GM12878 (cell line): Measurements from ENCODE around the gene SSH3. TPM values are rescaled to one million over a fixed set of nuclear protein-coding genes. Genes with fewer than 3 reads are reported as not detected.

Experiments used
- ATAC-seq: fragments of 200-7000 bp; cut with Tn5 transposase; 3 replicates; pipeline ENCODE4 v1.9.1; 2020; ENCODE audit warnings: mild to moderate bottlenecking, moderate library complexity
- BruUV-seq: library from RNA; stranded (reverse); fragments of 400-500 nt; replicated peaks from 2 replicates; lab custom pipeline; 2021; lab: Mats Ljungman, UMichigan
- CTCF ChIA-PET: fragments of 300-600 bp; sonication (Branson Sonifier 250); formaldehyde crosslinking; extraction: SDS; loops from one replicate; lab custom pipeline; 2021; ENCODE audit warnings: inconsistent platforms; lab: Yijun Ruan, JAX
- POLR2A ChIA-PET: fragments of 350-600 bp; formaldehyde crosslinking; extraction: SDS; loops from one replicate; lab custom pipeline; 2021; ENCODE audit warnings: inconsistent platforms; lab: Charles Lee
- RAD21 ChIA-PET: fragments of 300-600 bp; sonication (Branson Sonifier 250); formaldehyde crosslinking; loops from one replicate; lab custom pipeline; 2023; ENCODE audit warnings: antibody characterized with exemption; ENCODE audit not compliant: unreplicated experiment; lab: Charles Lee
- SMC1A ChIA-PET: fragments of 300-600 bp; sonication (Branson Sonifier 250); formaldehyde crosslinking; loops from one replicate; lab custom pipeline; 2023; ENCODE audit not compliant: unreplicated experiment, uncharacterized antibody; lab: Charles Lee
- DNase-seq: peaks from one replicate; pipeline ENCODE4 v3.0.0-alpha.2; 2011; ENCODE audit warnings: low read depth, low spot score
- FAIRE-seq: peaks from 3 replicates; lab custom pipeline; 2011; peaks lifted over from hg19 to GRCh38; lab: Jason Lieb, UNC
- H2AFZ ChIP-seq: 2 replicates; pipeline ENCODE4 v1.6.0; 2011; ENCODE audit warnings: low read depth, low read length, control low read depth; ENCODE audit not compliant: control insufficient read depth
- H3K27ac ChIP-seq: 2 replicates; pipeline ENCODE4 v1.5.1; 2011; ENCODE audit warnings: control low read depth; ENCODE audit not compliant: control insufficient read depth, insufficient read depth
- H3K27me3 ChIP-seq, 2 experiments: replicated peaks in 1 of 2; 2 replicates each; pipeline versions ENCODE4 v1.6.0 to v1.6.1; 2011; ENCODE audit warnings: low read length in 1 of 2; ENCODE audit not compliant: control insufficient read depth in 2 of 2, insufficient read depth in 2 of 2
- H3K36me3 ChIP-seq, 2 experiments: 2 replicates each; pipeline ENCODE4 v1.5.1; 2011; ENCODE audit warnings: low read length in 1 of 2; ENCODE audit not compliant: control insufficient read depth in 2 of 2, insufficient read depth in 2 of 2
- H3K4me1 ChIP-seq: 2 replicates; pipeline ENCODE4 v1.6.1; 2011; ENCODE audit warnings: mild to moderate bottlenecking, low read length, moderate library complexity, mixed read lengths; ENCODE audit not compliant: control insufficient read depth, insufficient read depth
- H3K4me2 ChIP-seq: 2 replicates; pipeline ENCODE4 v1.6.0; 2011; ENCODE audit warnings: control low read depth; ENCODE audit not compliant: control insufficient read depth, insufficient read depth
- H3K4me3 ChIP-seq: fragments of 200-600 bp; sonication (generic); 2 replicates; pipeline ENCODE4 v1.5.1; 2016
- H3K79me2 ChIP-seq: 2 replicates; pipeline ENCODE4 v1.6.0; 2011; ENCODE audit warnings: low read length; ENCODE audit not compliant: control insufficient read depth, insufficient read depth
- H3K9ac ChIP-seq: 2 replicates; pipeline ENCODE4 v1.8.0; 2011; ENCODE audit warnings: low read length, control low read depth, mixed read lengths; ENCODE audit not compliant: control insufficient read depth, insufficient read depth
- H3K9me3 ChIP-seq: replicated peaks from 3 replicates; pipeline ENCODE4 v1.5.1; 2011; ENCODE audit warnings: mild to moderate bottlenecking, low read length; ENCODE audit not compliant: control insufficient read depth, insufficient read depth
- H4K20me1 ChIP-seq: 2 replicates; pipeline ENCODE4 v1.6.0; 2011; ENCODE audit not compliant: control insufficient read depth, insufficient read depth
- FOXK2 ChIP-seq: fragments of 450-650 bp; IDR thresholded peaks from 2 replicates; pipeline ENCODE4 v1.6.1; 2017; ENCODE audit warnings: mild to moderate bottlenecking, moderate library complexity
- POLR2A ChIP-seq: IDR thresholded peaks from 2 replicates; pipeline ENCODE4 v1.6.1; 2011; ENCODE audit warnings: low read depth, mild to moderate bottlenecking, low read length
- RAD21 ChIP-seq: IDR thresholded peaks from 2 replicates; pipeline ENCODE4 v1.6.1; 2011; ENCODE audit warnings: mild to moderate bottlenecking, low read depth, low read length, moderate library complexity; ENCODE audit not compliant: insufficient read depth
- WGBS: methylation state at CpG from one replicate; pipeline ENCODE4 v1.1.6; 2016; ENCODE audit warnings: low lambda C conversion rate; ENCODE audit not compliant: insufficient replicate concordance, insufficient coverage; ENCODE audit errors: missing lambda C conversion rate; 5-methylcytosine and 5-hydroxymethylcytosine counted together
- in situ Hi-C: fragments of 300-500 bp; cut with MboI; formaldehyde crosslinking; loops from 9 replicates; pipeline ENCODE4 v1.14.3; 2018; ENCODE audit warnings: mixed read lengths
- intact Hi-C: fragments of 100-400 bp; cut with micrococcal nuclease; formaldehyde crosslinking; loops from one replicate; pipeline ENCODE4 v1.14.2; 2022; ENCODE audit not compliant: unreplicated experiment
- polyA plus RNA-seq, 11 experiments: library from polyadenylated mRNA; depleted of rRNA in 4 of 11; unstranded in 6 of 11; stranded (reverse) in 5 of 11; fragments of >200 nt; fragmentation: Nextera tagmentation in 4 of 11; fragmentation: Illumina TruSeq in 1 of 11; extraction: Ambion mirVana in 4 of 11; extraction: Trizol in 1 of 11; gene quantifications; 1 replicate in 1 of 11; 2 replicates in 10 of 11; pipeline versions ENCODE4 v1.2.1 to v1.2.3, GENCODE V29; 2011 to 2016; ENCODE audit warnings: inconsistent platforms in 2 of 11, missing spikeins in 2 of 11, low read depth in 1 of 11
- total RNA-seq, 4 experiments: library from RNA; depleted of rRNA in 3 of 4; stranded (reverse); fragments of >200 nt in 3 of 4; fragmentation: Illumina TruSeq in 1 of 4; extraction: Trizol in 1 of 4; gene quantifications; 2 replicates each; pipeline versions ENCODE4 v1.2.1 to v1.2.3, GENCODE V29; 2013 to 2021

Gene SSH3
- total and polyA plus RNA-seq, 10 of the 15 experiments (the other 5 are each of a cell fraction or from before 2014, with no cell fraction given): 0.05 to 0.83 (median 0.28) TPM; not detected in 3

GRCh38 chr11:67285541-67286498 is 17.5 kb upstream of the SSH3 start:
- FAIRE-seq (no peak), DNase-seq (no peak), ATAC-seq (no peak)
- Histone ChIP-seq H3K4me1 (peaks cover 26% of the 10 kb centered on the region), H3K36me3 (peaks cover 17 to 55% of the 10 kb centered on the region in 2 experiments; a peak in 3 of 4 replicates), H3K27me3 (no peaks in the 10 kb centered on the region), H3K9me3 (no peaks in the 10 kb centered on the region), H3K4me3 (no peak overlapping the region), H4K20me1 (no peaks in the 10 kb centered on the region), H3K4me2 (no peak overlapping the region), H3K9ac (no peak overlapping the region), H3K27ac (no peak overlapping the region), H3K79me2 (peaks cover 19% of the 10 kb centered on the region), H2AFZ (no peak overlapping the region)
- in situ Hi-C loops (no loop called here), intact Hi-C loops (no loop called here)
- TF ChIP-seq RAD21 (no peak), FOXK2 (no peak), POLR2A (0 out of 2 replicates have a peak, but pooled peaks have one; percentile 28)
- ChIA-PET POLR2A (interaction anchor here (3.3 kb wide), 1 partner anchor 8 kb away, joined by 25 read pairs; no protein-coding TSS in a partner anchor), RAD21 (no interaction called here), CTCF (no interaction called here), SMC1A (interaction anchor here (0.7 to 3.6 kb wide), 2 partner anchors 10 to 15 kb away, joined by 3 to 35 read pairs; no protein-coding TSS in a partner anchor)
- 69% methylated on average over 32 of the region's 39 CpGs for WGBS
- BruUV-seq: TSS peak; percentile 63
